ENCODE data around the gene HSP90B1.

DNA sequence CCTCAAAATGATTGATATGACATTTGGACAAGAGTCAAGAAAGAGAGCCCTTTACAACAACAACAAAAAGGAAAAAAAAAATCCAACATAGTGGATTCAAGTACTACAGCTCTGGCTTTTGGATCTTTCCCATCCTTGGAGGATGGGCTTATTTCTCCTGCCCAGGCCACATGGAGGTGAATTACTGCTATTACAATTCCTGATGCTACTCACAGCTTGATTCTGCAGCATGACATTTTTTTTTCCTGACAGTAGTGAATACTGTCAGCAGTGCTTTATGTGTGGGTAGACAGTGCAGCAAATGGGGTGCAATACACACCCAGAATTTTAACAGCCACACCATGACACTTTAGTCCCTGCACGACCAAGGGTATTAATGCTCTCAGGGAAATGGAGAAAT, 42.5 kb upstream of the HSP90B1 start:
- TF ChIP-seq, protein P1, sequence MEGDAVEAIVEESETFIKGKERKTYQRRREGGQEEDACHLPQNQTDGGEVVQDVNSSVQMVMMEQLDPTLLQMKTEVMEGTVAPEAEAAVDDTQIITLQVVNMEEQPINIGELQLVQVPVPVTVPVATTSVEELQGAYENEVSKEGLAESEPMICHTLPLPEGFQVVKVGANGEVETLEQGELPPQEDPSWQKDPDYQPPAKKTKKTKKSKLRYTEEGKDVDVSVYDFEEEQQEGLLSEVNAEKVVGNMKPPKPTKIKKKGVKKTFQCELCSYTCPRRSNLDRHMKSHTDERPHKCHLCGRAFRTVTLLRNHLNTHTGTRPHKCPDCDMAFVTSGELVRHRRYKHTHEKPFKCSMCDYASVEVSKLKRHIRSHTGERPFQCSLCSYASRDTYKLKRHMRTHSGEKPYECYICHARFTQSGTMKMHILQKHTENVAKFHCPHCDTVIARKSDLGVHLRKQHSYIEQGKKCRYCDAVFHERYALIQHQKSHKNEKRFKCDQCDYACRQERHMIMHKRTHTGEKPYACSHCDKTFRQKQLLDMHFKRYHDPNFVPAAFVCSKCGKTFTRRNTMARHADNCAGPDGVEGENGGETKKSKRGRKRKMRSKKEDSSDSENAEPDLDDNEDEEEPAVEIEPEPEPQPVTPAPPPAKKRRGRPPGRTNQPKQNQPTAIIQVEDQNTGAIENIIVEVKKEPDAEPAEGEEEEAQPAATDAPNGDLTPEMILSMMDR (conservative IDR thresholded peaks at IDR 0.05; ENCODE audit: low read depth, low read length), result no peak
- no peak for TF ChIP-seq EZH2 (IDR thresholded peaks at IDR 0.05; ENCODE audit: low read length, unreplicated experiment)
- no peak for TF ChIP-seq EZH2phosphoT487 (IDR thresholded peaks at IDR 0.05; ENCODE audit: borderline replicate concordance, low read length)

All from PC-3 (cell line).